Body of pancreas (tissue), 4 donors: ENCODE measurements around the gene ARNT2. TPM values are rescaled to one million over a fixed set of nuclear protein-coding genes. Genes with fewer than 3 reads are reported as not detected.
"Not testable (repeated sequence)": the region's sequence is repeated elsewhere in the genome, so short reads cannot be mapped to it uniquely, and the experiment has no call there.

Experiments used
- ATAC-seq: fragments of 150-250 bp; one replicate; pipeline ENCODE4 v1.9.1; 2016
- DNase-seq, 4 donors: peaks; one replicate each; pipeline ENCODE4 v3.0.0-alpha.2; 2019
- H3K27ac ChIP-seq, 4 donors: fragments of 200-600 bp; sonication (generic); 1 replicate in 3 of 4; 2 replicates in 1 of 4; pipeline versions ENCODE4 v1.5.1 to v1.6.1; 2016 to 2019; ENCODE audit warnings: mild to moderate bottlenecking in 1 of 4, mixed read lengths in 1 of 4, moderate library complexity in 1 of 4
- H3K27me3 ChIP-seq, 2 donors: fragments of 200-600 bp; sonication (generic); one replicate each; pipeline ENCODE4 v1.6.0; 2016; ENCODE audit warnings: mild to moderate bottlenecking in 1 of 2
- H3K36me3 ChIP-seq, 2 donors: fragments of 200-600 bp; sonication (generic); replicated peaks in 1 of 2; 2 replicates each; pipeline ENCODE4 v1.5.1; 2016; ENCODE audit warnings: low read depth in 2 of 2; ENCODE audit not compliant: insufficient read depth in 1 of 2
- H3K4me1 ChIP-seq: fragments of 200-600 bp; sonication (generic); one replicate; pipeline ENCODE4 v1.6.0; 2016
- H3K4me3 ChIP-seq, 2 donors: fragments of 200-600 bp; sonication (generic); 1 replicate in 1 of 2; 2 replicates in 1 of 2; pipeline ENCODE4 v1.5.1; 2016 to 2019
- H3K9me3 ChIP-seq, 3 donors: fragments of 200-600 bp; sonication (generic); 1 replicate in 2 of 3; 2 replicates in 1 of 3; pipeline ENCODE4 v1.5.1; 2016
- POLR2A ChIP-seq, 3 donors: fragments of 450-650 bp; IDR thresholded peaks; one replicate each; pipeline ENCODE4 v1.6.1; 2016; ENCODE audit warnings: antibody characterized with exemption in 3 of 3, mild to moderate bottlenecking in 2 of 3
- WGBS, 2 donors: methylation state at CpG; one replicate each; pipeline ENCODE4 v1.1.5; 2017; 5-methylcytosine and 5-hydroxymethylcytosine counted together
- intact Hi-C: fragments of 100-400 bp; cut with DNase I; formaldehyde crosslinking; loops from one replicate; pipeline ENCODE4 v1.15.1; 2023
- total RNA-seq, 2 donors: library from RNA; depleted of rRNA; stranded (reverse); fragments of >200 nt; gene quantifications; one replicate each; pipeline ENCODE4 v1.1.0, GENCODE V29; 2016
- TF ChIP-seq, protein P1 (sequence below), 7 experiments: fragments of 450-650 bp in 4 of 7; fragments of 200-600 bp in 3 of 7; sonication (generic) in 3 of 7; IDR thresholded peaks; one replicate each; pipeline ENCODE4 v1.5.1; 2016 to 2019; ENCODE audit warnings: antibody characterized with exemption in 7 of 7

ARNT2 gene
- total RNA-seq, 2 donors from 2014 or later, result 5.3 to 5.4 TPM

DNA sequence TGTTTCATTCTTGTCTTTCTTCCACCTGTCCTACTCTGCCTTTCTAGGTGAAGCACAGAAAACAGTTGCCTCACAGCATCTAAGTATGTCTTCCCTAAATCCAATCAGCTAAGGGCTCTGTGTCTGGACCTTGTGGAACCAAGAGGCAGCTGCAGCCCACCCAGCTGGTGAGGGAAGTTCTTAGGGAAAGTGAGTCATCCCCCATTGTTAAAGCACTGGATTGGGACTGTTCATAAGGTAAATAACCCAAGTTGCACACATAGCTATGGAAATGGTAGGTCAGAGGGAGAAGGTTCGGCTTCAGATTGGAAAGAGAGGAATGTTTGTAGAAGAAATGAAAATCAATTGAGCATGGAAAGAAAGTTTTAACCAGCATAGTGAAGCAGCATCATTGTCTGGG lies 18.0 kb upstream of the ARNT2 start:
- Histone ChIP-seq H3K9me3 (no peaks in the 10 kb centered on the region), H3K27ac (no peak overlapping the region), H3K36me3 (no peaks in the 10 kb centered on the region), H3K27me3 (no peaks in the 10 kb centered on the region), H3K4me1 (no peaks in the 10 kb centered on the region), H3K4me3 (no peak overlapping the region)
- TF ChIP-seq, protein P1, sequence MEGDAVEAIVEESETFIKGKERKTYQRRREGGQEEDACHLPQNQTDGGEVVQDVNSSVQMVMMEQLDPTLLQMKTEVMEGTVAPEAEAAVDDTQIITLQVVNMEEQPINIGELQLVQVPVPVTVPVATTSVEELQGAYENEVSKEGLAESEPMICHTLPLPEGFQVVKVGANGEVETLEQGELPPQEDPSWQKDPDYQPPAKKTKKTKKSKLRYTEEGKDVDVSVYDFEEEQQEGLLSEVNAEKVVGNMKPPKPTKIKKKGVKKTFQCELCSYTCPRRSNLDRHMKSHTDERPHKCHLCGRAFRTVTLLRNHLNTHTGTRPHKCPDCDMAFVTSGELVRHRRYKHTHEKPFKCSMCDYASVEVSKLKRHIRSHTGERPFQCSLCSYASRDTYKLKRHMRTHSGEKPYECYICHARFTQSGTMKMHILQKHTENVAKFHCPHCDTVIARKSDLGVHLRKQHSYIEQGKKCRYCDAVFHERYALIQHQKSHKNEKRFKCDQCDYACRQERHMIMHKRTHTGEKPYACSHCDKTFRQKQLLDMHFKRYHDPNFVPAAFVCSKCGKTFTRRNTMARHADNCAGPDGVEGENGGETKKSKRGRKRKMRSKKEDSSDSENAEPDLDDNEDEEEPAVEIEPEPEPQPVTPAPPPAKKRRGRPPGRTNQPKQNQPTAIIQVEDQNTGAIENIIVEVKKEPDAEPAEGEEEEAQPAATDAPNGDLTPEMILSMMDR (IDR thresholded peaks at IDR 0.05), result no peak
- no peak for TF ChIP-seq POLR2A (IDR thresholded peaks at IDR 0.05)
- intact Hi-C loops, result no loop called here
- DNase-seq (no peak), ATAC-seq (no peak)
- WGBS, 2 donors, result 55 to 78% methylated on average over 1 of the region's 1 CpG

DNA sequence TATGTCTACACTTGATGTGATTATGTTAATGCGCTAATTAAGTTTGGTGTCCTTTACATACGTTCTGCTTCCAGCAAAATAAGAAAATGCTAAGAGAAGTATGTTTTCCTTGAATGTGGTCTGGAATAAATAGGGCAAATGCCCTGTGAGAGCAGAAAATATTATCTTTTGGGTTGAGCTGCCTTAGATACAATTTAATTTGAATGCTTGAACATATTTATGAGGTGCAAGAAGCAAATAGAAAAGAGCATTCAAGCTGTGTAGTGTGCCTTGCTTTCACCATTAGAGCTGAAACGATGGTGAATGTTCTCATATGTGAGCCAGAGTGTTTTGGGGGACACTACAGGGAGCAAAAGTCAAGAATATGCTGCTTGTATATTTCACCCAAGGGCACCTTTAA lies 15.9 kb upstream of the ARNT2 start:
- H3K36me3 ChIP-seq, result no peaks in the 10 kb centered on the region
- no peaks in the 10 kb centered on the region for H3K4me1 ChIP-seq
- no peaks in the 10 kb centered on the region for H3K9me3 ChIP-seq
- no peak for ATAC-seq
- intact Hi-C loops, result no loop called here
- TF ChIP-seq, protein P1 (IDR thresholded peaks at IDR 0.05), result no peak
- TF ChIP-seq POLR2A (IDR thresholded peaks at IDR 0.05), result no peak
- no peak overlapping the region for H3K4me3 ChIP-seq
- DNase-seq, result no peak
- no peak overlapping the region for H3K27ac ChIP-seq
- 57 to 82% methylated on average over 3 of the region's 3 CpGs for WGBS, 2 donors
- H3K27me3 ChIP-seq, result no peaks in the 10 kb centered on the region

DNA sequence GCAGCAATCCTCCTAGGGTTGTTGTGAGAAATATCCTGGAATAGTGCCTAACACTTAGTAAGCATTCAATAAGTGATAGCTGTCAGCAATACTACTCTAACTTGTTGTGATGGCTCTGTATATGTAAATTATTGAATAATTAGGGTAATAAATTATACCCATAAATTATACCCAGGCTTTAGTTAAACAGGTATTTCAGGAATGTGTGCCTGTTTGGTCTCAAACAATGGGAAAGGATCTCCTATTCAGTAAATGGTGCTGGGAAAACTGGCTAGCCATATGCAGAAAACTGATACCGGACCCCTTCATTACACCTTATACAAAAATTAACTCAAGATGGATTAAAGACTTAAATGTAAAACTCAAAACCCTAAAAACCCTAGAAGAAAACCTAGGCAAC lies 14.8 kb upstream of the ARNT2 start:
- ATAC-seq (no peak), DNase-seq (no peak)
- H3K36me3 ChIP-seq, result no peaks in the 10 kb centered on the region
- intact Hi-C loops, result no loop called here
- no peak overlapping the region for H3K27ac ChIP-seq
- H3K27me3 ChIP-seq, result no peaks in the 10 kb centered on the region
- no peak overlapping the region for H3K4me3 ChIP-seq
- 54 to 63% methylated on average over 1 of the region's 1 CpG for WGBS, 2 donors
- H3K4me1 ChIP-seq, result no peaks in the 10 kb centered on the region
- no peaks in the 10 kb centered on the region for H3K9me3 ChIP-seq
- no peak for TF ChIP-seq POLR2A (IDR thresholded peaks at IDR 0.05)
- TF ChIP-seq, protein P1 (IDR thresholded peaks at IDR 0.05), result no peak

DNA sequence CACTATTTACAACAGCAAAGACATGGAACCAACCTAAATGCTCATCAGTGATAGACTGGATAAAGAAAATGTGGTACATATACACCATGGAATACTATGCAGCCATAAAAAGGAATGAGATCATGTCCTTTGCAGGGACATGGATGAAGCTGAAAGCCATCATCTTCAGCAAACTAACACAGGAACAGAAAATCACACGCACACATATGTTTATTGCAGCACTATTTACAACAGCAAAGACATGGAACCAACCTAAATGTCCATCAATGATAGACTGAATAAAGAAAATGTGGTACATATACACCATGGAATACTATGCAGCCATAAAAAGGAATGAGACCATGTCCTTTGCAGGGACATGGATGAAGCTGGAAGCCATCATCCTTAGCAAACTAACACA lies 13.2 kb upstream of the ARNT2 start:
- DNase-seq, H3K27me3 ChIP-seq, ATAC-seq, H3K27ac ChIP-seq, H3K9me3 ChIP-seq, H3K36me3 ChIP-seq, H3K4me3 ChIP-seq, intact Hi-C loops, H3K4me1 ChIP-seq: not testable (repeated sequence)
- 72 to 95% methylated on average over 1 of the region's 1 CpG for WGBS, 2 donors

DNA sequence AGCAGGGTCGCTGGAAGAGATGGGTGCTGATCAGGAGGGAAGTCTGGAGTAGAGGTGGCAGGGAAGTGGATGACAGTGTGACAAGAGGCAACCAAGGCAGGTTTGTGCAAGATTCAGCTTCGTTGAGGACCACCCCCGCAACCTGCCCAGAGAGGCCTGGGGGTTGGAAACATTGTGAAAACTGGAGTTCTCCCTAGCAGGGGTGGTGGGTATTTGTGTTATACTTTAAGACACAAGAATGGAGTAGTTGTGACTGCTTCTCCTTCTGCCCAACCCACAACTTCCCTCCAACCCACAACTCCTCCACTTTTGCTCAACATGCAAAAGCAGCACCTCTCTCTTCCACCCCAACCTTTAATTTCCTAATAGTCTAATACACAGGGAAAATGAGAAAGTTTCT lies 8.6 kb upstream of the ARNT2 start:
- H3K4me1 ChIP-seq, result no peaks in the 10 kb centered on the region
- H3K27me3 ChIP-seq, result no peaks in the 10 kb centered on the region
- H3K27ac ChIP-seq, result no peak overlapping the region
- H3K9me3 ChIP-seq, result no peaks in the 10 kb centered on the region
- ATAC-seq (no peak), DNase-seq (no peak)
- intact Hi-C loops, result no loop called here
- H3K4me3 ChIP-seq, result no peak overlapping the region
- no peaks in the 10 kb centered on the region for H3K36me3 ChIP-seq
- TF ChIP-seq, protein P1 (IDR thresholded peaks at IDR 0.05), result no peak
- no peak for TF ChIP-seq POLR2A (IDR thresholded peaks at IDR 0.05)
- 78 to 82% methylated on average over 3 of the region's 3 CpGs for WGBS, 2 donors
